ENCODE measurements around the gene SPATA6L.

- TF ChIP-seq EZH2 (IDR thresholded peaks at IDR 0.05; ENCODE audit: insufficient read depth, poor library complexity, severe bottlenecking) (no peak), EZH2phosphoT487 (IDR thresholded peaks at IDR 0.05; ENCODE audit: insufficient read depth, low read depth) (no peak)
These were observed 103.2 kb downstream of the SPATA6L start for GRCh38 chr9:4563105-4563504.
